GM23248 (cell line): ENCODE results near the gene PCGF5. TPM values are rescaled to one million over a fixed set of nuclear protein-coding genes. Genes with fewer than 3 reads are reported as not detected.

ENCODE experiments used
- DNase-seq: peaks from one replicate; pipeline ENCODE4 v3.0.0-alpha.2; 2015
- H2AFZ ChIP-seq: fragments of 200-600 bp; sonication (generic); 2 replicates; pipeline ENCODE4 v1.6.1; 2016; ENCODE audit warnings: antibody characterized with exemption
- H3F3A ChIP-seq: fragments of 200-600 bp; sonication (generic); 2 replicates; pipeline ENCODE4 v1.6.1; 2016; ENCODE audit warnings: mild to moderate bottlenecking, antibody characterized with exemption, mixed run types; ENCODE audit not compliant: insufficient read depth
- H3K27ac ChIP-seq: fragments of 200-600 bp; sonication (generic); 2 replicates; pipeline ENCODE4 v1.5.1; 2016; ENCODE audit warnings: mild to moderate bottlenecking
- H3K27me3 ChIP-seq: fragments of 200-600 bp; sonication (generic); replicated peaks from 2 replicates; pipeline ENCODE4 v1.6.1; 2016; ENCODE audit warnings: mild to moderate bottlenecking; ENCODE audit not compliant: insufficient read depth
- H3K36me3 ChIP-seq: fragments of 200-600 bp; sonication (generic); 2 replicates; pipeline ENCODE4 v1.6.1; 2016; ENCODE audit warnings: low read depth, mild to moderate bottlenecking
- H3K4me1 ChIP-seq: fragments of 200-600 bp; sonication (generic); 2 replicates; pipeline ENCODE4 v1.6.1; 2016; ENCODE audit warnings: mild to moderate bottlenecking; ENCODE audit not compliant: insufficient read depth
- H3K4me2 ChIP-seq: fragments of 200-600 bp; sonication (generic); one replicate; pipeline ENCODE4 v1.6.1; 2016; ENCODE audit warnings: mild to moderate bottlenecking; ENCODE audit not compliant: unreplicated experiment
- H3K4me3 ChIP-seq: fragments of 200-600 bp; sonication (generic); 2 replicates; pipeline ENCODE4 v1.5.1; 2016; ENCODE audit warnings: mild to moderate bottlenecking
- H3K79me2 ChIP-seq: fragments of 200-600 bp; sonication (generic); 2 replicates; pipeline ENCODE4 v1.6.1; 2016; ENCODE audit warnings: mild to moderate bottlenecking; ENCODE audit not compliant: insufficient read depth
- H3K9ac ChIP-seq: fragments of 200-600 bp; sonication (generic); 2 replicates; pipeline ENCODE4 v1.6.1; 2016; ENCODE audit warnings: mild to moderate bottlenecking
- H3K9me2 ChIP-seq: fragments of 200-600 bp; sonication (generic); 2 replicates; pipeline ENCODE4 v1.6.1; 2016; ENCODE audit warnings: mixed run types, mild to moderate bottlenecking, moderate library complexity; ENCODE audit not compliant: insufficient read depth
- H3K9me3 ChIP-seq: fragments of 200-600 bp; sonication (generic); one replicate; pipeline ENCODE4 v1.6.1; 2017; ENCODE audit warnings: low read depth
- H4K20me1 ChIP-seq: fragments of 200-600 bp; sonication (generic); 2 replicates; pipeline ENCODE4 v1.6.0; 2016; ENCODE audit not compliant: insufficient read depth
- EZH2 ChIP-seq: fragments of 200-600 bp; sonication (generic); IDR thresholded peaks from 2 replicates; pipeline ENCODE4 v1.6.1; 2018; ENCODE audit warnings: antibody characterized with exemption, mild to moderate bottlenecking; ENCODE audit not compliant: insufficient read depth, poor library complexity, severe bottlenecking
- EZH2phosphoT487 ChIP-seq: fragments of 200-600 bp; sonication (generic); IDR thresholded peaks from 2 replicates; pipeline ENCODE4 v1.6.1; 2018; ENCODE audit warnings: antibody characterized with exemption, moderate library complexity, mild to moderate bottlenecking, low read depth; ENCODE audit not compliant: insufficient read depth
- WGBS, 2 experiments: methylation state at CpG; one replicate each; pipeline ENCODE4 v1.1.6; 2015 to 2017; ENCODE audit warnings: low lambda C conversion rate in 2 of 2, low coverage in 1 of 2; ENCODE audit errors: missing lambda C conversion rate in 2 of 2; 5-methylcytosine and 5-hydroxymethylcytosine counted together
- in situ Hi-C: fragments of 300-500 bp; cut with MboI; formaldehyde crosslinking; loops from 2 replicates; pipeline ENCODE4 v1.15.0; 2020
- polyA plus RNA-seq: library from polyadenylated mRNA; unstranded; fragments of >200 nt; fragmentation: Nextera tagmentation; extraction: Ambion mirVana; gene quantifications from 2 replicates; pipeline ENCODE4 v1.2.1, GENCODE V29; 2016
- total RNA-seq: library from RNA; depleted of rRNA; stranded (reverse); fragments of >200 nt; shearing (Covaris generic); gene quantifications from 2 replicates; pipeline ENCODE4 v1.2.3, GENCODE V29; 2014

Gene PCGF5
- total and polyA plus RNA-seq, 2 experiments from 2014 or later, result 23.5 to 33.9 TPM

DNA sequence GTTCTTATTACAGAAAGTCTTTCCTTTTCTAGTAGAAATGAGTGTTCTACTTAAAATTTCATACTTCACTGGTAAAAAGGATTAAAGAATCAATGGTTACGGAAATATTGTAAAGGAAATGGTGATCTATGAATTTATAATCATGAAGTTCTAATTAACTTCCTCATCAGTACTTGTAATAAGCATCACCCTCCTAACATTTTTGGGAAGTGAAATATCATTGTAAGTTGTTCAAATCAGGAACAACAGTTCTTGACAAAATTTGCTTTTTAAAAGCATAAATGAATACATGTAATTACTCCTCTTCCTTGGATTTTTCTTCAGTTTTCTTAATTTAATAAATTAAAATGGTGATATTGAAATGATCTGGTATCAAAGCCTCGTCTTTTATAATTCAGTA lies 5.6 kb upstream of the PCGF5 start:
- in situ Hi-C loops, result no loop called here
- Histone ChIP-seq H3K9me3 (no peaks in the 10 kb centered on the region), H4K20me1 (no peaks in the 10 kb centered on the region; the same call in 1 of the 2 replicates), H3K9me2 (no peaks in the 10 kb centered on the region), H3K4me3 (no peak overlapping the region), H3K9ac (no peak overlapping the region), H3K4me2 (no peak overlapping the region), H3K79me2 (peaks cover 74% of the 10 kb centered on the region), H3K27me3 (no peaks in the 10 kb centered on the region), H3K4me1 (no peaks in the 10 kb centered on the region), H3K27ac (no peak overlapping the region), H2AFZ (no peak overlapping the region), H3F3A (peaks cover 10% of the 10 kb centered on the region; the same call in 1 of the 2 replicates), H3K36me3 (no peaks in the 10 kb centered on the region)
- no peak for DNase-seq
- TF ChIP-seq EZH2phosphoT487 (no peak), EZH2 (no peak)
- WGBS, 2 experiments, result 95 to 97% methylated on average over 2 of the region's 2 CpGs

DNA sequence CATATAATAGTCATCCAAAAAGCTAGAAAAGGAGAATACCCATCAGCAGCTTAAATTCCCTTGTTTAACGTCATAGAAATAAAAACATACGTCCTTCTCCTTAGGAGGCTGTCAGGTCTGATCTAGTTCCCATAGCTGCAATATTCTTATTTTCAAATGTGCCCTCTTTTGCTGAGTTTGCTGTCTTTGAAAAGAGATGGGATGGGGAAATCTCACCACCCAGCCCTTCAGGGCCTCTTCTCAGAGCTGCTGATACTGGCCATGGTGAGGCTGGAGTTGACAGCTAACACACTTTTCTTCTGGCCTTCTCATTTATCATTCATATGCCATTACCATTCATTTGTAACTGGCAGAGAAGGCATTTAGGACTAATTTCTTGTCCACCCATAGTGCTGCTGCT lies 5.1 kb upstream of the PCGF5 start:
- Histone ChIP-seq H3K36me3 (no peaks in the 10 kb centered on the region), H3F3A (peaks cover 13% of the 10 kb centered on the region; the same call in 1 of the 2 replicates), H3K27ac (no peak overlapping the region), H3K4me2 (no peak overlapping the region), H3K27me3 (no peaks in the 10 kb centered on the region), H3K4me1 (no peaks in the 10 kb centered on the region), H2AFZ (no peak overlapping the region), H4K20me1 (no peaks in the 10 kb centered on the region; the same call in 1 of the 2 replicates), H3K9me3 (no peaks in the 10 kb centered on the region), H3K9me2 (no peaks in the 10 kb centered on the region), H3K4me3 (no peak overlapping the region), H3K9ac (no peak overlapping the region), H3K79me2 (peaks cover 69% of the 10 kb centered on the region)
- TF ChIP-seq EZH2, result no peak
- TF ChIP-seq EZH2phosphoT487, result no peak
- DNase-seq, result no peak
- WGBS, 2 experiments, result 79 to 81% methylated on average over 2 of the region's 2 CpGs
- in situ Hi-C loops, result no loop called here

DNA sequence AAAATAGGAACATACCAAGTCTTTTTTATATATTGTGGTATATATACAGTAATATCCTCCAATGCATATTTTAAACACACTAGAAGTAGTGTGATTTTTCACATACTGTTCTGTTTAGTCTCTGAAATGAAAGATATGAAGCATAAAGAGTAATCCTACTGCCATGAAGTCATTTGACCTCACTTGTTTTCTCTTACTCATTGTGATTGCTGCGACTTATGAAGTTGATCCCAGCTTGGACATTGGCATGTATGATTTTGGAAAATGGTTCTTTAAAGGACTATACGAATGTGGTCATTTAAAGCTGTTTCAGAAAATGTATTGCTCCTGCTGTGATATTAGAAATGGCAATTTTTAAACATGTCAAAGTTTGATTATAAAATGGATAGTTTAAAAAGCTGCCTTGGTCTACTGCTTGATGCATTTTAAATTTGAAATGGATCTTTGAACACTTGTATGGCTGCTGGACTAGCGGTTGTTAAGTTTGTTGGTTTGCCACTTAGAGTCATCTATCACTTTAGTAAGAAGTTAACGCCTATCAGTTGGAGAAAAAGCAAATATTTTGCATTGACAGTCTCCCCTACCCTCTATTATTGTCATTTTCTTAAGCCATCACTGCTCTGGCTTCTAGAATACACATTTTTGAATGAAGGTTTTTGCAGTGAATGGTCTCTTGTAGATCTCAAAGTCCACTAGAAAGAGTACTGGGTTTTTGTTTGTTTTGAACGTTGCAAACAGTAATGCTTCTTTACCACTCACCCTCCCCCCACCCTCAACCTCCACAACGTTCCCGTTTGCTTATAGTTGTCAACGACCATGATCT lies 881 bp upstream of the PCGF5 start:
- peaks cover 62% of the 10 kb centered on the region for H3K79me2 ChIP-seq
- H3K9me2 ChIP-seq, result no peaks in the 10 kb centered on the region
- no peak for DNase-seq
- H3K9ac ChIP-seq, result no peak overlapping the region
- H4K20me1 ChIP-seq, result peaks cover 10% of the 10 kb centered on the region; the same call in 1 of the 2 replicates
- 43 to 44% methylated on average over 8 of the region's 8 CpGs for WGBS, 2 experiments
- no peaks in the 10 kb centered on the region for H3K27me3 ChIP-seq
- H3K4me3 ChIP-seq, result peak overlapping the region; percentile 77; the same call in 1 of the 2 replicates
- no peaks in the 10 kb centered on the region for H3K9me3 ChIP-seq
- in situ Hi-C loops, result no loop called here
- no peak overlapping the region for H3K27ac ChIP-seq
- peak overlapping the region; percentile 67 for H3K4me2 ChIP-seq
- no peaks in the 10 kb centered on the region for H3K36me3 ChIP-seq
- TF ChIP-seq EZH2 (no peak), EZH2phosphoT487 (no peak)
- H2AFZ ChIP-seq, result peak overlapping the region; percentile 59; the same call in 1 of the 2 replicates
- peaks cover 13% of the 10 kb centered on the region; the same call in 1 of the 2 replicates for H3F3A ChIP-seq
- H3K4me1 ChIP-seq, result peaks cover 18% of the 10 kb centered on the region; the same call in 1 of the 2 replicates

DNA sequence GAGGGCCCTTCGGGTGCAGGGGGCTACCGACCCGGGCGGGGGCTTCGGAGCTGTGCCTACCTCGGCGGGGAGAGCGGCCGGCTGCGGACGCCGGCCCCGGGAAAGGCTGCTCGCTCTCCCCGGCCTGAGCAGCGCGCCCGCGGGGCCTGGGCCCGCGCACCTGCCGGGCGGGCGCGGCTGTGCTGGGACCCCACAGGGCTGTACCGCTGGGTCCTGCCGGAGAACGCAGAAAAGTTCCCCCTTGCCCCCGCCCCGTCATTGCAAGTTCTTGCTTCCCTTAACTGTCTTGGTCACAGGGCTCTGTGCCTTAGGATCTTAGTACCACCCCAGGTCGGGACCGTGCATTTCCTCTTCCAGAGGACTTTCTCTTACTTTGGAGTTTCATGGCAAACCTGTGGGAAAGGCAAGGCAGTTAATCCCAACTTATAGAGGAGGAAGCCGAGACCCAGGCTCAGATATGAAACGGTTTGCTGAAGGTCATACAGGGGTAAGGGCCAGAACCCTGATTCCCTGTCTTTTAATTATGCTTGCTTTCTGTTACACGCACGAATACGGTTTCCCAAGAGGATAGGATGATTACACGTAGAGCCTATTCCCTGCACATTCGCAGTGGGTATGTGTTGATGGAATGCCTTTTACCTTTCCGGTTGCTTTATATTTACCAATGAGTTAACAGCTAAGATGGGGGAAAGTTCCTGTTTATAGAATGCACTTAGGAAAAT lies 652 bp downstream of the PCGF5 start:
- H3K27me3 ChIP-seq, result no peaks in the 10 kb centered on the region
- H3K4me3 ChIP-seq, result peak overlapping the region; percentile 77
- peak; percentile 53 for DNase-seq
- H3K4me2 ChIP-seq, result peak overlapping the region; percentile 79
- H3K4me1 ChIP-seq, result peaks cover 18% of the 10 kb centered on the region; the same call in 1 of the 2 replicates
- no peaks in the 10 kb centered on the region for H3K9me2 ChIP-seq
- H3K79me2 ChIP-seq, result peaks cover 50% of the 10 kb centered on the region
- H3K9ac ChIP-seq, result peak overlapping the region; percentile 84
- no peaks in the 10 kb centered on the region for H3K36me3 ChIP-seq
- 4 to 6% methylated on average over 31 to 38 of the region's 40 CpGs for WGBS, 2 experiments
- TF ChIP-seq EZH2phosphoT487 (no peak), EZH2 (no peak)
- peak overlapping the region; percentile 67 for H2AFZ ChIP-seq
- in situ Hi-C loops, result no loop called here
- H3K9me3 ChIP-seq, result no peaks in the 10 kb centered on the region
- H3K27ac ChIP-seq, result peak overlapping the region; percentile 10; the same call in 1 of the 2 replicates
- peaks cover 10% of the 10 kb centered on the region; the same call in 1 of the 2 replicates for H4K20me1 ChIP-seq
- peaks cover 13% of the 10 kb centered on the region; the same call in 1 of the 2 replicates for H3F3A ChIP-seq
